ENCODE results near the gene OOEP.
"Not testable (repeated sequence)": the region's sequence is repeated elsewhere in the genome, so short reads cannot be mapped to it uniquely, and the experiment has no call there.

OOEP gene

DNA sequence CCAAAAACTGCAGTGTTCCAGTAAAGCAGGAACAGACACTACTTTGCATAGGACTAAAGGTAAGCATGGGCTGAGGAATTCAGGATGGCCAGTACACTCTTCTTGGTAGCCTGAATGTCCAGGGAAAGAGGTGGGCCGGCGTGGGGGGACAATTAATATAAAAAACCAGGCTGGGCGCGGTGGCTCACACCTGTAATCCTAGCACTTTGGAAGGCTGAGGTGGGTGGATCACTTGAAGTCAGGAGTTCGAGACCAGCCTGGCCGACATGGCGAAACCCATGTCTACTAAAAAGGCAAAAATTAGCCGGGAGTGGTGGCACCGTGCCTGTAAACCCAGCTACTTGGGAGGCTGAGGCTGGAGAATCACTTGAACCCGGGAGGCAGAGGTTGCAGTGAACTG is 11.8 kb upstream of the OOEP start:
- POLR2A ChIA-PET = not testable (repeated sequence)
- CTCF ChIA-PET = interaction anchor here (0.6 kb wide), 1 partner anchor 43 kb away, joined by 3 read pairs; no protein-coding TSS in a partner anchor

DNA sequence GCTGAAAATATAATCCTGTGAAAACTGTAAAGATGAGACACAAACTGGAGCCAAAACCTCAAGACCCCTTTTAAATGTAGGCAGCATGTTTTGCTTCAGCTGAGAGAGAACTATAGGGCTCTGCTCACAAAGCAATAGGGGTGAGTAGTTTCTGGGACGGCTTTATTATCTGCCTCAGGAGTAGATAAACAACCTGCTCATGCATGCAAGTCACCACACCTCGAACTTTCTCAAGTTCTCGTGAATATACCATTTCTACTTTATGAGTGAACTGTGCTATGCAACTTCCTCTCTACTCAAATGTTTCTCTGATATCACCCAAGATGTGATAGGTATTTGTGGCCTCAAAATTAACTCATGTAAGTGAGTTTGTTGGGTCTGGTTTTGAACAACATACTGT is 7.5 kb upstream of the OOEP start:
- peaks cover 0 to 4% (median 4%) of the 10 kb centered on the region in 5 experiments for H3K9me3 ChIP-seq (ENCODE audit: control extremely low read depth in 1 of 5, control insufficient read depth in 4 of 5, insufficient read depth in 2 of 5, low read depth in 1 of 5, low read length in 4 of 5)
- ChIA-PET CTCF (interaction anchor here (0.6 to 1.7 kb wide), 2 partner anchors 11 to 56 kb away, joined by 3 read pairs; no protein-coding TSS in a partner anchor), POLR2A (no interaction called here)
- H3K27ac ChIP-seq (ENCODE audit: insufficient read depth in 1 of 2, low read depth in 1 of 2, low read length in 2 of 2, poor library complexity in 1 of 2, severe bottlenecking in 2 of 2) = no peak overlapping the region
- WGBS (ENCODE audit: insufficient coverage) = no CpG with 5 or more reads among the region's 3 CpGs
- no peaks in the 10 kb centered on the region for H3K4me1 ChIP-seq (ENCODE audit: control extremely low read depth in 1 of 4, control insufficient read depth in 4 of 4, insufficient read depth in 4 of 4, low read length in 3 of 4)
- H3K36me3 ChIP-seq (ENCODE audit: control insufficient read depth in 4 of 4, insufficient read depth in 4 of 4, low read length in 3 of 4) = no peaks in the 10 kb centered on the region
- no peak overlapping the region for H3K4me3 ChIP-seq (ENCODE audit: control insufficient read depth in 1 of 7, extremely low read depth in 1 of 7, insufficient read depth in 4 of 7, low read depth in 2 of 7, low read length in 6 of 7)
- no peak for DNase-seq
- no peaks in the 10 kb centered on the region for H3K27me3 ChIP-seq (replicated peaks in 2 of 5; ENCODE audit: control insufficient read depth in 4 of 5, insufficient read depth in 5 of 5, low read length in 4 of 5)

More for the DNA sequence above, 11.8 kb upstream of the OOEP start:
- not testable (repeated sequence) for H3K4me1 ChIP-seq (ENCODE audit: control extremely low read depth in 1 of 4, control insufficient read depth in 4 of 4, insufficient read depth in 4 of 4, low read length in 3 of 4); H3K4me3 ChIP-seq (ENCODE audit: control insufficient read depth in 1 of 7, extremely low read depth in 1 of 7, insufficient read depth in 4 of 7, low read depth in 2 of 7, low read length in 6 of 7); H3K27ac ChIP-seq (ENCODE audit: insufficient read depth in 1 of 2, low read depth in 1 of 2, low read length in 2 of 2, poor library complexity in 1 of 2, severe bottlenecking in 2 of 2); H3K27me3 ChIP-seq (replicated peaks in 2 of 5; ENCODE audit: control insufficient read depth in 4 of 5, insufficient read depth in 5 of 5, low read length in 4 of 5); H3K36me3 ChIP-seq (ENCODE audit: control insufficient read depth in 4 of 4, insufficient read depth in 4 of 4, low read length in 3 of 4); H3K9me3 ChIP-seq (ENCODE audit: control extremely low read depth in 1 of 5, control insufficient read depth in 4 of 5, insufficient read depth in 2 of 5, low read depth in 1 of 5, low read length in 4 of 5); DNase-seq
- WGBS (ENCODE audit: insufficient coverage) = no CpG with 5 or more reads among the region's 10 CpGs

DNA sequence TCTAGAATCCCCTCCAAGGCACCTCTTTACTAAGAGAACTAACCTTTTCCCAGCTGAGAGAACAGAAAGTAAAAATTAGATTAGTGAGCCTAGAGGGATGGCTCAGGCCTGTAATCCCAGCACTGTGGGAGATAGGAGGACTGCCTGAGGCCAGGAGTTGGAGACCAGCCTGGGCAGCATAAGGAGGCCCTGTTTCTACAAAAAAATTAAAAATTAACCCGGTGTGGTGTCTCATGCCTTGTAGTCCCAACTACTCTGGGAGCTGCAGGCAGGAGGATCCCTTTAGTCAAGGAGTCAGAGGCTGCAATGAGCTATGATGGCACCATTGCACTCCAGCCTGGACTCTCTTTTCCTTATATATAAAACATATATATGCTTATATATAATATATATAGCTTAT is 5.5 kb upstream of the OOEP start:
- H3K27ac ChIP-seq (ENCODE audit: insufficient read depth in 1 of 2, low read depth in 1 of 2, low read length in 2 of 2, poor library complexity in 1 of 2, severe bottlenecking in 2 of 2) = no peak overlapping the region
- peaks cover 0 to 16% (median 5%) of the 10 kb centered on the region in 5 experiments for H3K9me3 ChIP-seq (ENCODE audit: control extremely low read depth in 1 of 5, control insufficient read depth in 4 of 5, insufficient read depth in 2 of 5, low read depth in 1 of 5, low read length in 4 of 5)
- POLR2A ChIA-PET = no interaction called here
- CTCF ChIA-PET = no interaction called here
- no peaks in the 10 kb centered on the region for H3K27me3 ChIP-seq (replicated peaks in 2 of 5; ENCODE audit: control insufficient read depth in 4 of 5, insufficient read depth in 5 of 5, low read length in 4 of 5)
- no peaks in the 10 kb centered on the region for H3K36me3 ChIP-seq (ENCODE audit: control insufficient read depth in 4 of 4, insufficient read depth in 4 of 4, low read length in 3 of 4)
- H3K4me1 ChIP-seq (ENCODE audit: control extremely low read depth in 1 of 4, control insufficient read depth in 4 of 4, insufficient read depth in 4 of 4, low read length in 3 of 4) = no peaks in the 10 kb centered on the region
- 100% methylated on average over 1 of the region's 1 CpG for WGBS (ENCODE audit: insufficient coverage)
- no peak for DNase-seq
- H3K4me3 ChIP-seq (ENCODE audit: control insufficient read depth in 1 of 7, extremely low read depth in 1 of 7, insufficient read depth in 4 of 7, low read depth in 2 of 7, low read length in 6 of 7) = no peak overlapping the region

DNA sequence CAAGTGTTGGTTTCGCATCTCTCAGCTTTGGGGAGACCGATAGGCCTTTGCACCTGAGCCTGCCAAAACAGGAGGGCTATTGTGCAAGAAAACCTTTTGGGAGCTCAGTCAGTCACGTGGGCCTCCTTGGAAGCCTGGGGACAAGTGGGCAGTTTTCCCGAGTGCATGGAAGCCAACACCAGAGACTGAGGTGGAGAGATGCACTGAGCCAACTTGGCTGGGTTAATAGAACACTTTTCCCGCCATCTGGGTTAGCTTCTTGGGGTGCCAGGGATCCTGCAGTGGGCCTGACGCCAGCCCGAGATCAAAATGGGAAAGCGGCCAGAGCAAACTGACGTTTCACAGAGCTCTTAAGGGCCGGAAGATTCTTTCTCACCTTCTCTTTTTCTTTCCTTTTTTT is 2.8 kb upstream of the OOEP start:
- POLR2A ChIA-PET = no interaction called here
- Histone ChIP-seq H3K27ac (ENCODE audit: insufficient read depth in 1 of 2, low read depth in 1 of 2, low read length in 2 of 2, poor library complexity in 1 of 2, severe bottlenecking in 2 of 2) (no peak overlapping the region), H3K9me3 (ENCODE audit: control extremely low read depth in 1 of 5, control insufficient read depth in 4 of 5, insufficient read depth in 2 of 5, low read depth in 1 of 5, low read length in 4 of 5) (peaks cover 0 to 17% (median 9%) of the 10 kb centered on the region in 5 experiments), H3K27me3 (replicated peaks in 2 of 5; ENCODE audit: control insufficient read depth in 4 of 5, insufficient read depth in 5 of 5, low read length in 4 of 5) (no peaks in the 10 kb centered on the region), H3K4me1 (ENCODE audit: control extremely low read depth in 1 of 4, control insufficient read depth in 4 of 4, insufficient read depth in 4 of 4, low read length in 3 of 4) (no peaks in the 10 kb centered on the region), H3K36me3 (ENCODE audit: control insufficient read depth in 4 of 4, insufficient read depth in 4 of 4, low read length in 3 of 4) (no peaks in the 10 kb centered on the region), H3K4me3 (ENCODE audit: control insufficient read depth in 1 of 7, extremely low read depth in 1 of 7, insufficient read depth in 4 of 7, low read depth in 2 of 7, low read length in 6 of 7) (no peak overlapping the region)
- no peak for DNase-seq
- CTCF ChIA-PET = no interaction called here
- 96% methylated on average over 7 of the region's 10 CpGs for WGBS (ENCODE audit: insufficient coverage)

DNA sequence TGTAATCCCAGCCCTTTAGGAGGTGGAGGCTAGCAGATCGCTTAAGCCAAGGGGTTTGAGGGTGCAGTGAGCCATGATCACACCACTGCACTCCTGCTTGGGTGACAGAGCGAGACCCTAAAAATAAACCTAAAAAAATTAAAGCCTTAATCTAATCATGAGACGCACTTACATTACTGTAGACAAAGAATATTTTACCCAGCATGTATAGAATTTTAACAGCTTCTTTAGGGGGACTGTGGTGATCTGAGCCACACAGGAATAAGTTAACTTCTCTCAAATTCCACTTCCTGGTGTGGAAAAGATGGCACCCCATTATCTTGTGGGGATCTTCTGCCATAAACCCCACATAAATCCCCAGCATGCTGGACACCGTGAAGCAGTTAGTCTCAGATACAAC is 2.3 kb upstream of the OOEP start:
- WGBS (ENCODE audit: insufficient coverage) = 94% methylated on average over 2 of the region's 4 CpGs
- no peak overlapping the region for H3K27ac ChIP-seq (ENCODE audit: insufficient read depth in 1 of 2, low read depth in 1 of 2, low read length in 2 of 2, poor library complexity in 1 of 2, severe bottlenecking in 2 of 2)

DNA sequence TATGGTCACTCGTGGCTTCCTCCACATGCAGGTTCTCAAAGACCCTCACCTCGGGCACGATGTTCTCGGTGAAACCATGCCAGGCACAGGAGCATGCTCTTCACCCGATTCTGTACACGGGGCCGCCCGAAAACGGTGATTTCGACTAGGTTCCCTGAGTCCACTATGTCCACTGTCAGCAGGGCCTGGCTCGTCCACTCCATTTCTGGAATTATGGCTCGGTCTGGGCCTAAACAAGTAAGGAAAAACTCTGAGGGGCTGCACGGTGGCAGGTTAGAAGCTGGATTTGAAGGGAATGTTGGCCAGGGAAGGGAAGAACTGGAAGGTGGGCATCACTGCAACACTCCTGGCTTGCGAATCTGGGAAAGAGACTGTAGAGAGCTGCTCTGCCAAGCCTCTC is 540 bp downstream of the OOEP start:
- CTCF ChIA-PET = no interaction called here
- 93% methylated on average over 14 of the region's 14 CpGs for WGBS (ENCODE audit: insufficient coverage)
- no peaks in the 10 kb centered on the region for H3K36me3 ChIP-seq (ENCODE audit: control insufficient read depth in 4 of 4, insufficient read depth in 4 of 4, low read length in 3 of 4)
- H3K27me3 ChIP-seq (replicated peaks in 2 of 5; ENCODE audit: control insufficient read depth in 4 of 5, insufficient read depth in 5 of 5, low read length in 4 of 5) = no peaks in the 10 kb centered on the region
- DNase-seq = no peak
- POLR2A ChIA-PET = no interaction called here
- no peak overlapping the region for H3K4me3 ChIP-seq (ENCODE audit: control insufficient read depth in 1 of 7, extremely low read depth in 1 of 7, insufficient read depth in 4 of 7, low read depth in 2 of 7, low read length in 6 of 7)
- H3K4me1 ChIP-seq (ENCODE audit: control extremely low read depth in 1 of 4, control insufficient read depth in 4 of 4, insufficient read depth in 4 of 4, low read length in 3 of 4) = no peaks in the 10 kb centered on the region
- H3K9me3 ChIP-seq (ENCODE audit: control extremely low read depth in 1 of 5, control insufficient read depth in 4 of 5, insufficient read depth in 2 of 5, low read depth in 1 of 5, low read length in 4 of 5) = peaks cover 0 to 17% (median 9%) of the 10 kb centered on the region in 5 experiments
- no peak overlapping the region for H3K27ac ChIP-seq (ENCODE audit: insufficient read depth in 1 of 2, low read depth in 1 of 2, low read length in 2 of 2, poor library complexity in 1 of 2, severe bottlenecking in 2 of 2)

More for the DNA sequence above, 2.3 kb upstream of the OOEP start:
- Histone ChIP-seq H3K4me1 (ENCODE audit: control extremely low read depth in 1 of 4, control insufficient read depth in 4 of 4, insufficient read depth in 4 of 4, low read length in 3 of 4) (no peaks in the 10 kb centered on the region), H3K36me3 (ENCODE audit: control insufficient read depth in 4 of 4, insufficient read depth in 4 of 4, low read length in 3 of 4) (no peaks in the 10 kb centered on the region), H3K9me3 (ENCODE audit: control extremely low read depth in 1 of 5, control insufficient read depth in 4 of 5, insufficient read depth in 2 of 5, low read depth in 1 of 5, low read length in 4 of 5) (peaks cover 0 to 17% (median 9%) of the 10 kb centered on the region in 5 experiments), H3K27me3 (replicated peaks in 2 of 5; ENCODE audit: control insufficient read depth in 4 of 5, insufficient read depth in 5 of 5, low read length in 4 of 5) (no peaks in the 10 kb centered on the region), H3K4me3 (ENCODE audit: control insufficient read depth in 1 of 7, extremely low read depth in 1 of 7, insufficient read depth in 4 of 7, low read depth in 2 of 7, low read length in 6 of 7) (no peak overlapping the region)
- DNase-seq = no peak
- ChIA-PET CTCF (no interaction called here), POLR2A (no interaction called here)

DNA sequence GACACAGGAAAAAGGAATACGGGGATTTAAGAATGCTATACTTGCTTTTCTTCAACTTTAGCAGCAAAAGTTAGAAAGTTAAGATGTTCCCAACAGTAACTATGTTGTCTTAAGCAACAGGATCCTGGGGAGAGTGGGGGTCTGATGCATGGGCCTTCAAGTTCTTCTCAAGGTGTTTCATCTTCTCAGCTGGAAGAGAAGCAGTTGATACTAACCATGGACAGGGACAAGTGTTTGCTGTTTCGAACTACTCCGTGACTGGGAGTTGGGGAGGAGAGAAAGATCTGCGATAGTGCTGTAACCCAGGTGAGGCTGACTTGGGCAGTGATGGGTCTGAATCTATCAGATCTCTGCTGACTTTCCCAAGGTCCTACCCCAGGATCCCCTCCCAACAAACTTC is 1.0 kb downstream of the OOEP start:
- no peak overlapping the region for H3K4me3 ChIP-seq (ENCODE audit: control insufficient read depth in 1 of 7, extremely low read depth in 1 of 7, insufficient read depth in 4 of 7, low read depth in 2 of 7, low read length in 6 of 7)
- POLR2A ChIA-PET = no interaction called here
- 100% methylated on average over 1 of the region's 4 CpGs for WGBS (ENCODE audit: insufficient coverage)
- no peaks in the 10 kb centered on the region for H3K4me1 ChIP-seq (ENCODE audit: control extremely low read depth in 1 of 4, control insufficient read depth in 4 of 4, insufficient read depth in 4 of 4, low read length in 3 of 4)
- DNase-seq = no peak
- H3K27me3 ChIP-seq (replicated peaks in 2 of 5; ENCODE audit: control insufficient read depth in 4 of 5, insufficient read depth in 5 of 5, low read length in 4 of 5) = no peaks in the 10 kb centered on the region
- H3K36me3 ChIP-seq (ENCODE audit: control insufficient read depth in 4 of 4, insufficient read depth in 4 of 4, low read length in 3 of 4) = no peaks in the 10 kb centered on the region
- CTCF ChIA-PET = no interaction called here
- H3K9me3 ChIP-seq (ENCODE audit: control extremely low read depth in 1 of 5, control insufficient read depth in 4 of 5, insufficient read depth in 2 of 5, low read depth in 1 of 5, low read length in 4 of 5) = peaks cover 0 to 17% (median 9%) of the 10 kb centered on the region in 5 experiments
- H3K27ac ChIP-seq (ENCODE audit: insufficient read depth in 1 of 2, low read depth in 1 of 2, low read length in 2 of 2, poor library complexity in 1 of 2, severe bottlenecking in 2 of 2) = no peak overlapping the region

Measured in common myeloid progenitor, CD34-positive (primary cell).